ENCODE results near the gene CST1.
"Not testable (repeated sequence)": the region's sequence is repeated elsewhere in the genome, so short reads cannot be mapped to it uniquely, and the experiment has no call there.

CST1 gene

GRCh38 chr20:23746321-23746720 lies 4.4 kb downstream of the CST1 start:
- no peak overlapping the region for H3K4me3 ChIP-seq (replicated peaks in 1 of 2; ENCODE audit: low read depth in 2 of 2, low read length in 2 of 2)
- TF ChIP-seq, protein P1, sequence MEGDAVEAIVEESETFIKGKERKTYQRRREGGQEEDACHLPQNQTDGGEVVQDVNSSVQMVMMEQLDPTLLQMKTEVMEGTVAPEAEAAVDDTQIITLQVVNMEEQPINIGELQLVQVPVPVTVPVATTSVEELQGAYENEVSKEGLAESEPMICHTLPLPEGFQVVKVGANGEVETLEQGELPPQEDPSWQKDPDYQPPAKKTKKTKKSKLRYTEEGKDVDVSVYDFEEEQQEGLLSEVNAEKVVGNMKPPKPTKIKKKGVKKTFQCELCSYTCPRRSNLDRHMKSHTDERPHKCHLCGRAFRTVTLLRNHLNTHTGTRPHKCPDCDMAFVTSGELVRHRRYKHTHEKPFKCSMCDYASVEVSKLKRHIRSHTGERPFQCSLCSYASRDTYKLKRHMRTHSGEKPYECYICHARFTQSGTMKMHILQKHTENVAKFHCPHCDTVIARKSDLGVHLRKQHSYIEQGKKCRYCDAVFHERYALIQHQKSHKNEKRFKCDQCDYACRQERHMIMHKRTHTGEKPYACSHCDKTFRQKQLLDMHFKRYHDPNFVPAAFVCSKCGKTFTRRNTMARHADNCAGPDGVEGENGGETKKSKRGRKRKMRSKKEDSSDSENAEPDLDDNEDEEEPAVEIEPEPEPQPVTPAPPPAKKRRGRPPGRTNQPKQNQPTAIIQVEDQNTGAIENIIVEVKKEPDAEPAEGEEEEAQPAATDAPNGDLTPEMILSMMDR (IDR thresholded peaks at IDR 0.05; ENCODE audit: low read depth, low read length) = no peak
- DNase-seq (ENCODE audit: low read depth in 2 of 2) = no peak

DNA sequence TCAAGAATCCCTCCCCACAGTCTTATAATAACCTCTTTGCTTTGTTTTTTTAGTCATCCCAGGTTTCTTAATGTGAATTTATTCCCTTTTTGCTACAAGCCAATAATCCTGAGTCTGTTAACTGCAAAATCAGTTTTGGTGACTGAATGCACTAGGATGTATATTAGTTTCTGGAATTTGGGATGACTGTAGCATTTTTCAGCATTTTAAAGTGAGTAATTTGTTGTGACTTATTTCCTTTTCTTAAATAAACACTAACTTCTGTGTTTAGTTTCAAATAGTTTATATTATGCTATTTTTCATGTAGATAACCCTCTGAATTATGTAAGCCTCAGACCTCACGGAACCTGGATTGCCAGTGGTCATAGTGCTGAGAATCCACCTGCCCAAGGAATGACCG lies 5.5 kb downstream of the CST1 start:
- peak in 1 of 2 donors; percentile 51 for DNase-seq (ENCODE audit: low read depth in 2 of 2)
- TF ChIP-seq, protein P1 (IDR thresholded peaks at IDR 0.05; ENCODE audit: low read depth, low read length) = no peak
- H3K4me3 ChIP-seq (replicated peaks in 1 of 2; ENCODE audit: low read depth in 2 of 2, low read length in 2 of 2) = no peak overlapping the region

- peak; percentile 1 to 25 for DNase-seq (ENCODE audit: low read depth in 2 of 2)
- TF ChIP-seq, protein P1 (IDR thresholded peaks at IDR 0.05; ENCODE audit: low read depth, low read length) = no peak
- H3K4me3 ChIP-seq (replicated peaks in 1 of 2; ENCODE audit: low read depth in 2 of 2, low read length in 2 of 2) = no peak overlapping the region
These were observed 5.9 kb downstream of the CST1 start for GRCh38 chr20:23744817-23745216.

DNA sequence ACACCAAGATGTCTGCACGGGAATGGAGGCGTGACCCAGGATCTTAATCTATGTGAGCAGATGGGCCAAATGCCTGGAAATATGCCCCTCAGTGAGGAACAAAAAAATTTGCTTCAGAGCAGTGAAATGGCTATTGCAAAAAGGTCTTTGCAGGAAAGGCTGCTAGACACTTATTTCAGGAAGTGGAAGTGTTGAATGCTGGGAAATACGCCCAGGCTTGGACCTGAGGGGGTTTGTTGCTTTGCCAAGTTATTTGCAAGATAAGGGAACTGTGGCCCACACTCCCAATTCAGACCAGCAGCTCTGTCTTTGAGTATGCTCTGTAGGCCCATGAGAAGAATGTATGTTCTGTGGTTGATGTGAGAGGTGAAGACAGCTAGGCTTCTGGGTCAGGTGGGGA lies 15.3 kb downstream of the CST1 start:
- H3K4me3 ChIP-seq (replicated peaks in 1 of 2; ENCODE audit: low read depth in 2 of 2, low read length in 2 of 2); DNase-seq (ENCODE audit: low read depth in 2 of 2): not testable (repeated sequence)

DNA sequence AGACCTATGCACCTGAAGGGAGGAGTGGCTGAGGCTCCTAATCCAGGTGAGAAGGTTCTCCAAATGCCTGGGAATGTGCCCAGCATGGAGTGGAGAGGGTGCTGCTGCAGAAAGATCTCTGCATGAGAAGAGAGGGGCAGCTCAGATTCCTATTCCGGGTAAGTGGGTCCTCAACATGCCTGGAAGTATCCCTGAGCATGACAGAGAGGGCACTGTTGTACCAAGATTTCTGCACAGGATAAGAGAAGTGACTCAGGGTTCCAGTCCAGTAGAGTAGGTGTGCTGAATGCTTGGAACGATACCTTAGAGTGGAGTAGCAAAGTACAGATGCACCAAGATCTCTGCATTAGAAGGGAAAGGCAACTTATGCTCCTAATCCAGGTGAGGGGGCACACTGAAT lies 15.8 kb downstream of the CST1 start:
- not testable (repeated sequence) for DNase-seq (ENCODE audit: low read depth in 2 of 2); H3K4me3 ChIP-seq (replicated peaks in 1 of 2; ENCODE audit: low read depth in 2 of 2, low read length in 2 of 2)

GRCh38 chr20:23734440-23734839 lies 16.3 kb downstream of the CST1 start:
- H3K4me3 ChIP-seq (replicated peaks in 1 of 2; ENCODE audit: low read depth in 2 of 2, low read length in 2 of 2); DNase-seq (ENCODE audit: low read depth in 2 of 2): not testable (repeated sequence)

DNA sequence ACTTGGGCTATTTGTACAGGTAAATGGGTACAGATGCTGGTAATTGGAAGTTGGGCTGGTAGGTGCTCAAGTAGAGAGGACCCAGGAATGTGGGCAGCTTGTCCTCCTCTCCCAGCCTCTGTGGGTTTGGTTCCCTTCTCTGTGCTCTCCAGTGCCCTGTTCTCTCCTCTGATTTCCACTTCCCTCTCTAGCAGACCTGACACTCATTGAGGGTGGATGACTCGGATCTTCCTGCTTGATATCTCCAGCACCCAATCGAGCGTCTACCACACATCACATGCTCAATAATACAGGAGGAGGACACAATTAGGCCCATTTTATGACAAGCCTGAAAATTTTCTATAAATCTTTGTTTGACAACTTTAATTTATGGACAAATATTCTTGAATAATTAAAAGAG lies 23.7 kb downstream of the CST1 start:
- TF ChIP-seq, protein P1 (IDR thresholded peaks at IDR 0.05; ENCODE audit: low read depth, low read length) = no peak
- DNase-seq (ENCODE audit: low read depth in 2 of 2) = no peak

DNA sequence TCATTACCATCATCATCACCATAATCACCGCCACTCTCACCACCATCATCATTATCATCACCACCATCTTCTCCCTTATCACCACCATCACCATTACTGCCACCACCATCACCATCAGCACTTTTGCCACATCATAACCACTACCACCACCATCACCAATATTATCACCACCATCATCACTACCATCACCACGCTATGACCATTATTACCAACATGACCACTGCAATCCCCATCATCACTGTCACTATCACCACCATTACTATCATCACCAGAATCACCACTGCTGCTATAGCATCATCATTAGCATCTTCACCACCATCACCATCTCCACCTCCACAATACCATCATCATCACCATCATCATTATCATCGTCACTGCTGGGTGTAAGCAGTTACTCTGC lies 25.6 kb downstream of the CST1 start:
- TF ChIP-seq, protein P1 (IDR thresholded peaks at IDR 0.05; ENCODE audit: low read depth, low read length) = no peak
- no peak for DNase-seq (ENCODE audit: low read depth in 2 of 2)
- H3K4me3 ChIP-seq (replicated peaks in 1 of 2; ENCODE audit: low read depth in 2 of 2, low read length in 2 of 2) = no peak overlapping the region

More for the DNA sequence above, 23.7 kb downstream of the CST1 start:
- H3K4me3 ChIP-seq (replicated peaks in 1 of 2; ENCODE audit: low read depth in 2 of 2, low read length in 2 of 2) = no peak overlapping the region
